HL-60 (cell line): ENCODE results near the gene RBMXL3.

Experiments
- GABPA ChIP-seq: IDR thresholded peaks from 2 replicates; pipeline ENCODE4 v1.6.1; 2012; ENCODE audit warnings: low read depth
- POLR2AphosphoS5 ChIP-seq: IDR thresholded peaks from 2 replicates; pipeline ENCODE4 v1.6.1; 2012; ENCODE audit warnings: low read depth
- TF ChIP-seq, protein P1 (sequence below): IDR thresholded peaks from one replicate; pipeline ENCODE4 v1.5.1; 2011; ENCODE audit warnings: low read length, control low read depth, inconsistent platforms; ENCODE audit not compliant: insufficient read depth

DNA sequence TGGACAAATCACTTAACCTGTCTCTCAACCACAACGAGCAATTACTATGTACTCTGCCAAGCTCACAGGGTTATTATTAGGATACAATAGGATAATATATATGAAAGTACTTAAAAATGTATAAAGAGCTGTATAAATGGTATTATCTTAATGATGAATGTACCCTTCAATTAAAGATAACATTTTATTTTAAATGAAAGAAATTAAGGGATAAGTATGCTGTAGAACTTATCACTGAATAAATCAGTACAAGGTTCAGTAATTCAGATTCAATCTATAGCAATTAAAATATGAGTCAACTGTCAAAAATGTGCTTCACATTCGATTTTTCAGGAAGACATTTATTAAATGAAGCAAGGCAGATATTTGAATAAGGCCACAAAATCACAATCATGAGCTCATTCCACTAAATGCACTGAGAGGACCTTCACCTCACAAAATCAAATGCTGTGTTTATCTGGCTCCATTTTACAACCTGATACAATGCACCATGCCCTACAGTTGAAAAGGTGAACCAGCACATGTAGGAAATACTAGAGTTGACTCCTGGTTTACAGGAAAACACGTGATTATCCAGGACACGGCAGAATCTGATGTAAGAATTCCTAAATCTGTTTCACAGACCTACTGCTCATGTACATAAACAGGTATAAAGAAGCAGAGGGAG lies 40.3 kb downstream of the RBMXL3 start:
- TF ChIP-seq, protein P1, sequence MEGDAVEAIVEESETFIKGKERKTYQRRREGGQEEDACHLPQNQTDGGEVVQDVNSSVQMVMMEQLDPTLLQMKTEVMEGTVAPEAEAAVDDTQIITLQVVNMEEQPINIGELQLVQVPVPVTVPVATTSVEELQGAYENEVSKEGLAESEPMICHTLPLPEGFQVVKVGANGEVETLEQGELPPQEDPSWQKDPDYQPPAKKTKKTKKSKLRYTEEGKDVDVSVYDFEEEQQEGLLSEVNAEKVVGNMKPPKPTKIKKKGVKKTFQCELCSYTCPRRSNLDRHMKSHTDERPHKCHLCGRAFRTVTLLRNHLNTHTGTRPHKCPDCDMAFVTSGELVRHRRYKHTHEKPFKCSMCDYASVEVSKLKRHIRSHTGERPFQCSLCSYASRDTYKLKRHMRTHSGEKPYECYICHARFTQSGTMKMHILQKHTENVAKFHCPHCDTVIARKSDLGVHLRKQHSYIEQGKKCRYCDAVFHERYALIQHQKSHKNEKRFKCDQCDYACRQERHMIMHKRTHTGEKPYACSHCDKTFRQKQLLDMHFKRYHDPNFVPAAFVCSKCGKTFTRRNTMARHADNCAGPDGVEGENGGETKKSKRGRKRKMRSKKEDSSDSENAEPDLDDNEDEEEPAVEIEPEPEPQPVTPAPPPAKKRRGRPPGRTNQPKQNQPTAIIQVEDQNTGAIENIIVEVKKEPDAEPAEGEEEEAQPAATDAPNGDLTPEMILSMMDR = no peak
- TF ChIP-seq POLR2AphosphoS5 (no peak), GABPA (no peak)
